Measurements from ENCODE around the gene EPB41L2.

Gene EPB41L2

DNA sequence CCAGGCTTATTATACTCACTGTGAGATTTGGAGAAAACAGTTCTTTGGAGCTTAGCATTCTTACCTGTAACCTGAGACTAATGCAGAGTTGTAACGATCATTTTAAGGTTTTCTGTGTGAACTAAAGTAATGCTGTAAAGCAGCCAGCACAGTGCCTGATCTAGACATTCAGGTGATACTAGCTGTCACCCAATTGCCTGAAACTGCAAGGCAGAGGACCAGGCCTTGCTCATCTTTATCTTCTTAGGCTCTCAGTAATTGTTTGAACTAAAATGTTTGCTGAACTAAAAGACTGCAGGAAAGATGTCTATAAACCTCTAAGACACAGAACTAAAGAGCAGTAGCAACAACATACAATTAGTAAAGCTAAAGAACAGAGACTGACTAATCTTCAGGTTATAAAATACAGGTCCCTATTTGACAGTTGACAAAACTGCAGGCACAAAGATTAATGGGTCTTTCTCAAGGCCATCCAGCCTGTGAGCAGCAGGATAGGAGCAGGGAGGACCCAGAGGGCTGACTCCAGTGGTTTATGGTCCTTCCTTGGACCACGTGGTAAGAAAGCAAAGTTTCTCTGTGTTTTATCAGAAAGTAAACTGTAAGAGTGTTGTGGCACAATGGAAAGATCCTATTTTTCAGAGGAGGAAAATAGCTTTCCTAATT is 204.4 kb downstream of the EPB41L2 start:
- no peak for DNase-seq

DNA sequence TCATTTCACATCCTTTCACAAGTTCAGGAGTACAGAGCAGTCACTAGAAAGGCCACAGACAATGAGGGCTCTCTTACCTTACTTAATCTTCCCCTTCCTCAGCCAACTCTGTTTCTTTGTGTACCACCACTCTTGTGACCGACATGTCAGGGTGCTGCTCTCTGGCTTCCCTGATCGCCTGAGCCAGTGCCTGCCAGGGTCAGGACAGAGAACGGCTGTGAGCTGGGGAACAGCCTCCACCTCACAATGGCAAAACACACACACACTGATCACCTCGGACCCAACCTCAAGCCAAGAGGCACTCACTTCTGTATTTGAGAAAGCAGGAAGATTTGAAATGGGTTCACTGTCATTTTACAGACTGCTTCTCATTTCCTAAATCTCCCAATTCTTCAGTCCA is 205.0 kb downstream of the EPB41L2 start:
- DNase-seq: no peak

DNA sequence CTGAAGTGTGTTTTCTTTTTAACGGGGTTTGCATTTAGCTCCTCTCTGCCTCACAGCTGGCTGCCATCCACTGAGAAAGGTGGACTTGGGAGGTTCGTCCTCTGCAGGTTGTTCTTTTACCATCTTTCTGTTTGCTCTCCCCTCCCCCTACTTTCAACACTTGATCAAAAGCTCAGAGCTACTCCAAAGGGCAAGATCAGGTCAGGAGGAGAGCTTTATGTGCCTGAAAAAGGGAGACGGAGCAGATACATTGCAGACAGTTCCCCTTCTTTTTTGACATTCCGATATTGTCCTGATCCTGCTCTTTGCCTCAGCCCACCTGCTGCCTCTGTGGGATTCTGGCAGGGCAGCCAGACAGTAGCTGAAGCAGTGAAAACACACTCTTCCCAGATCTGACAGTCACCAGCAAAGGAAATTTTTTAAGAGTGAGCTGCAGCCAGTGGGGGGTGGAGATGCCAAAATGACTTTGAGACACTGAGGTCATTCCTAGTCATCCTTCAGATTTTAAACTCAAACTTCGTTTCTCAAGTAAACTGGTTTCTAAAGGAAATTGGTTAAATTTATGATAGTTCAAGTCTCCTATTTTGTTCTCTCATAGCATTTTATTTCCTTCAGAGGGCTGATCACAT is 209.4 kb downstream of the EPB41L2 start:
- no peak for DNase-seq

DNA sequence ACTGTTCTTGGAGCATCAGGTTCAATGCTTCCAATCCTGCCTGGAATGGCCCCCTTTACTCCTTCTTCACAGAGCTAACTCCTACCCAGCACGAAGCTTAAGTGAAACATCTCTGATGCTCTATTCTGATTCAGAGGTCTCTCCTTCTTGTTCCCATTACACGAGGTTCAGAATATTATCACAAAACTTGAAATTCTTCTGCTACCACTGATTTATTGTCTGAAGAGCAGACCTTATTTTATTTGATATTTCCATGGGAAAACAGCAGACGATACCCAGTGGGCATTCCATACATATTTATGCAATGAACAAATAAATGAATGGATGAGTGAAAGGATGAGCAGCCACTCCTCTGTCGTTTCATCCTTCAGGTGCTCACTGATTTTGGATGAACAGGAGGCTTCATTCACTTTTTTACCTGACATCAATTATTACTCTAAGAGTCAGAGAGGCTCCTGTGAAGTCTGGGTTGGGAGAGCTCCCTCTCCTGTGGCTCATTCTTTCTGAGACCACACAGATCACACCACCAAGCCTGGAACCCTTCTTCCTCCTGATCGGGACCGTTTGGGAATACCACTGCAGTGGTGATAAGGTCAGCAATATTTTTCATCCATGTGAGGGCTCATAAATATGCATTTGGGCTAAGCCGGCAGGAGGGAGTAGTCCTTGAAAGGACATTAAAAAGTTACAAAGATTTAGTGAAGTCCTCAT is 210.0 kb downstream of the EPB41L2 start:
- no peak for DNase-seq

DNA sequence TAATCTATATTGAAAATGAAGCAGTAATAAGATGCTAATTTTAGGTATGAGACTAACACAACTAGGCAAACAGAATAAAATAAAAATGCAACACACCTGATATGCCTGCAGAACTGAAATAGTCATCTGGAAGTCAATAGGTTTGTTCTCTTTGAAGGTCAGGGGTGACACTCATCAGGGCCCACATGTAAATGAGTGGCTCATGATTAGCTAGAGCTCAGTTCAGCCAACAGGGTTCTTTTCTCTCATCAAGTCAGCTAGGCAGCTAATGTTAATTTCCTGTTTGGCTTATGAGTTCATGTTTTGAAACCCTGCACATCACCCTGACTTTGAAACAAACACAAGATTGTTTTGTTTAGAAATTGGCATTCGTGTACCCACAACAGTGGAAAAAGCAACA is 212.0 kb downstream of the EPB41L2 start:
- DNase-seq: no peak

DNA sequence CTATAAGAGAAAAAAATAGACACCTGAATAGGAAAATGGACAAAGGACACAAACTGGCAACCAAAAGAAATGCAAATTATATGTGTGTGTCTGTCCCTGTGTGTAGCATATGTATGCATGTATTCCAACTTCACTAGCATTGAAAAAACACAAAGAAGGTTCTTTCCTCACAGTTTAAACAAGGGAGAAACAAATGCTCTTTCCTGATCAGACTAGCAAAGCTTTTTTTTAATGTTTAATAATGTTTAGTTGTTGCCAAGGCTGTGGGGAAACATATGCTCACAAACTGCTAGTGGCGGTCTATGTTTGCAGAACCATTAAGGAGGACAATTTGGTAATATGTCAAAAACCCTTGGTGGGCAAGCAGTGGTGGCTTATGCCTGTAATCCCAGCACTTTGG is 213.5 kb downstream of the EPB41L2 start:
- no peak for DNase-seq

DNA sequence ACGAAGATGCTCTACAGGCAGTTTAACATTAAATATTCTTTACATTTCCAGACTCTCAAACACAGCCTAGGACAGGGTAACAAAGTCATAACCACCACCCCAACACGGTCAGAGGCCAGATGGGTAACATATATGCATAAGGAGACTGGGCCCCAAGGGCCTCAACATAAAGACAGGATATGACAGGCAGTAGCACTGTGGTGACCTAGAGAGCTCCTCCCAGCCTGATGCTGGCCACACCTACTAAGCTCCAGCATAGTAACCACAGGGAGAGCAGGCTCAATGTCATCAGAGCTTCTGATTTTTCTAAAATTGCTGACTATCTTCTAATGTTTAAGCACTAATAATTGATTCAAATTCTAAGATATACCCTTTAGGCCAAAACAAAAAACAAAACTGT is 214.1 kb downstream of the EPB41L2 start:
- DNase-seq: peak; percentile 2

DNA sequence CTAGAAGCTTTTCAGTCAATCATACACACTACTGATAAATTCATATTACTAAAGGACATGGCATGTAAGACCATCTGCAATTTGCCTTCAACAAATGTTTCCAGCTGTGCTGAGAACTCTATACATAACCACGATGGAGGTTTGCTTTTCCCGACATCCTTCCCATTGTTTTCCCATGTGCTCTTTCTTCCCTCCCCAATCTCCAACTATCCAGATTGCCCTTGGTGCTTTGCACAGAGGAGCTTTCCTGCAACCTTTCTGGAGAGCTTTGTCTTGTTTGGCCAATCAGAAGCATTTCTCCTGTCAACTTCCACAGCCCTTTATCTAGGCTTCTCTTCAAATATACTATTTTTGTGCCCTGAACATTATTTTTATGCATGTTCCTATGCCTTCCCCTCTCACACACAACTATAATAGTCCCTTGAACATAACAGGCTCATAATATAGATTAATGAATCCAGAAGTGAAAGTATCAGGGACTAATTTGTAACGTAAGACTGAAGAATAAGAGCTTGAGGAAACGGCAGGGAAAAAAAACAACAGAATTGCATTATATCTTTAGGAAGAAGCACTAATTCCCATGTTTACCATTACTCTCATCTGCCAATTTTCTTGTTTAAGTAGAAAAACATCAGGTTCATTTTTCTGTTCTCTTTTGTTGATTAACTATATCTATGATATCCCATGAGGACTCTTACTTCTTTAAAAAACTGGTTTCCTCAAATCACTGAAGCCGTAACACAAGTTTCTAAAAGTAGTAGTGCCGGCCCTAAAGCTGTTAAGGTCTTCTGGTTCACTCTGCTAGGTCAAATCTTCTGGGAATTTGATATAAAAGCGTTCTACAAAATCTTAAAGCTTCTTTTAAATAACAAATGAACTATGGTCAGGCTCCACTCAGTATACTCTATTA is 215.8 kb downstream of the EPB41L2 start:
- DNase-seq: no peak

DNA sequence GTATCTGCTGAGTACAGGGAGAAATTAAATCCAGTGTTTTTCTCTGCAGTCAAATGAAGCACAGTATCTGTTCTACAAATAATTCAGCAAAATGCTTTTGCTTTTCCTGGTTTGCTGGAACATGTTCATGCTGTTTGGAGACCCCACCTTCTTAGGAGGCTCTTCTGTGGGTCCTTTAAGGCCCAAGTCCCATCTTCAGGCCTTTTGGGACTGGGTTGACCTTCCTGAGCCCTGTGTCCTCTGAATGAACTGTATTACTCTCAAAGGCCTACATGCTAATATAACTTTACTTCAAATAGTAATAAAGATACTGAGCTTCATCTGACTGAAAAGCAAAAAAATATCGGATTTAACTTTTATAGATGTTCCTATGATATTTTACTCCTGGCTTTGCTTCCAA is 216.5 kb downstream of the EPB41L2 start:
- DNase-seq: no peak

DNA sequence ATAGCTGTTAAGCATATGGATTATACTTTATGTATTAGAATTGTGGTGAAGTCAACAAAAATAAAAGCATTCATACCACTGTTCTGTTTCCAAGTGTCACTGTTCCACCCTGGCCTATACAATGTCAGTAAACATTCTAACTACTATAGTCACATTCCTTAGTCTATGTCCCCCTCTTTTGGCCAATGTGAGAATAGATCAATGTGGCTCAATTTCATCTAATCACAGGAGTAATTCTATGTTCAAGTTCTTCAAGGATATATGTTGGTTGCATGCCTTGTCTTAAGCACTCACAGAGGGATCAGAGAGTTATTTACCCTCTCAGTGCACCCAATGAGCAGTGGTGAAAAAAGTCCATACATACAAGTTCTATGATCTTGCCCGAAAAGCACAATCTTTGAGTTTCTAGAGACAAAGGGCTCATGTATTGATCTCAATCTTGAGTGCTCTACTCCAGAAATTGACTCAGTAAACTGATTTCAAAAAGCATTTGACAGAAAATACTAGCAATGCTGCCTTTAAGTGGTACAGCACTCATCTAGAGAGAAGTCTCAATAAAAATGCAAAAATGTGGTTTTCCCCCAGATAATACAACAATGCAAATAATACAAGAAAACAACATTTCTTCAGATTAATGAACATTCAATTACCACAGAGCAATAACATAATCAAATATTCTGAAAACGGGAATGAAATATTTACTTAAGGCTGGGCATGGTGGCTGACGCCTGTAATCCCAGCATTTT is 219.3 kb downstream of the EPB41L2 start:
- no peak for DNase-seq

DNA sequence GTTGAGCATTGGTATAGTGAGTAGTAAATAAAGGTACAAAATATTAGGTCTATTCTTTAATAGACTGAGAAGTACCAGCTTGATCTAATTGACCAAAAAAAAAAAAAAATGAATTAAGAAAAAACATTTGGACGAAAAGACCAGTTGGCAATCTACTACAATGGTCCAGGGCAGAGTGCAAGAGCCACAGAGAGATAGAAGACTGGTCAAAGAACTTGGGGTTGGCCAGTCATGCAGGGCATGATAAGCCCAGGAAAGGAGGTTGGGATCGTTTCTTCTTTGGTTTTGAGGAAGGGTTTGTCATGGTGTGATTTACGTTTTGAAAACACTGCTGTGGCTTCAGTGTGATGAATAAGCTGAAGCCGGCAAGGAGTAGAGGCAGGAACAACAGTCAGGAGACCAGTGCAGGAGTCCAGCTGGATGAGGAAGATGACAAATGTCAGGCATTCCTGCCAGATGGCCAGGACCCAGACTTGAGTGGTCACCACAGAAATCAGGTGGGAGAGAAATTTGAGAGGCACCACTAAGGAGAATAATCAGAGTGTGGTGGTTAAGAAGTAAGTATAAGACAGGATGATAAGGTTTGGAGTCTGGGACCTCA is 221.8 kb downstream of the EPB41L2 start:
- DNase-seq: no peak

DNA sequence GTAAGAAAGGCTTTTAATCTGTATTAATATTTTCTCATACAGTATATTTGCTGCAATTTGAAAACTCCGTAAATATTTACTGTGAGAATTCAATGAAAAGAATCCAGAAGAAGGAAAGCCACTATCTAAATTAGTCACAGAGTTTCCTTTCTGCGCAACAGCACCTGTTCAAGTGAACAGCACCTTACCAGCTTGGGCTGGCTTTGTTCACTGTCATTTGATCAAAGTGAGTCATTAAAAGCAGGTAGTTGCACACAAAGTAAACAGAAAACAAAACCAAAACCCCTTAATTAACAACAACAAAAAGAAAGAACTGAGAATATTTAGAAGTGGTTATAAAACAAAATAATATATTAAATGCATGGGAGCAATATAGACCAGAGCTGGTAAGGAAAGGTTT is 223.0 kb downstream of the EPB41L2 start:
- DNase-seq: no peak

DNA sequence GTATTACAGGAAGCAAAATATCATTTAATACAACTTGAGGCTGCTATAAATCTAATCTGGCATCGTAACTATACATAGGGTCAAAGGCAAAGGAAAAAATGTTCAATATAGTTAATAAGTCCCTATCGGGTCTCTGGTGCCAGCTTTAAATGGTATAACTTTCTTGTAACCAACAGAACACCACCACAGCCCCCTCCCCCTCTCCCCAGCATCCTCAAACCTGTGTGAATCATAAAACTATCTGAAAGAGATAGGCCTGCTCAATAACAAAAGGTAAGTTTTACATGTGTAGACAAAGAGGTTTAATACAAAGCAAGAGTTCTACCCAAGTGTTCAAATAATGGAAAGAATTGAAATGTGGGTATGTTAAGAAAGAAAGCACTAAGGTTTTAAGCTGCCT is 223.7 kb downstream of the EPB41L2 start:
- DNase-seq: no peak

DNA sequence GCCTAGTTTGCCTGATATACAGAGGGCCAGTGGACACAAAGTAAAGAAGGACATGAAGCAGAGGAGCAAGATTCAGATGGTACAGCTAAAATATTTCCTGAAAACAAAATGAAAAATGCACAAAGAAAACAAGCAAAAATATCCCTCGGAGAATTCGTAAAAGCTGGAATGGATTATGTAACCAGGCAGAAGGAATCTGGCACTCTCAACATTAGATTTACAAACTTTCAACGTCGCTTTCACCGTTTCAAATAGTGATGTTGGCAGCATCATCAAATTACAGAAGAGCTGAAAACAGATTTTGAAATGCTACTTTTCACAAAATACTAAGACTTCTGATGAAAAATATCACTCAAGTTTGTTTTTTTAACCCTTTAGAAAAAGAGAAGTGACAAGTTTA is 224.1 kb downstream of the EPB41L2 start:
- DNase-seq: no peak

DNA sequence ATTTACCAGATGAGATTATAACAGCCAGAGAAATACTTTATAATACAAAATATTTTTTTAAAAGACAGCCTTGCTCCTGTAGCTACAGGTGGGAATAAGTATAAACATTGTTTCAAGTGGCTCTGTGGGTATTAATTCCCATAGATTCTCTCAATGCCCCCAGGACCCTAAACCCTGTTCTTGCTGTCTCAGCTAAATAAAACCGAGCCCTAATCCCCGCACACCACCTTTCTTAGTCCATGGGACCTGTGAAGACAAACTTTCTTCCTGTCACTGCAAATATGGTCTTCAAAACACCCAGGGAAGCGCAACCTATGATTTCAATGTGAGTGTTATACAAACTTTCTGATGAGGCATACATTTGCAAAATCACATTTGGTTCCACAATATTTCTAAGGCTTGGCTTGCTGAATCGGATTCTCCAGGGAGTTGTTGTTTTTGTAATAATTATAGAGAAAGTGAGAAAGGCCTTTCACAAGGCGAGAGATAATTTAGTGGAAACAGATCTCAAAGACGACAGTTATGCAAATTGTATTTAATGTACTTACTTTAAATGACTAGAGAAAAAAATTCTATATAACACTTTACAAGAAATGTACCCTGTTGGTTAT is 224.7 kb downstream of the EPB41L2 start:
- DNase-seq: no peak

DNA sequence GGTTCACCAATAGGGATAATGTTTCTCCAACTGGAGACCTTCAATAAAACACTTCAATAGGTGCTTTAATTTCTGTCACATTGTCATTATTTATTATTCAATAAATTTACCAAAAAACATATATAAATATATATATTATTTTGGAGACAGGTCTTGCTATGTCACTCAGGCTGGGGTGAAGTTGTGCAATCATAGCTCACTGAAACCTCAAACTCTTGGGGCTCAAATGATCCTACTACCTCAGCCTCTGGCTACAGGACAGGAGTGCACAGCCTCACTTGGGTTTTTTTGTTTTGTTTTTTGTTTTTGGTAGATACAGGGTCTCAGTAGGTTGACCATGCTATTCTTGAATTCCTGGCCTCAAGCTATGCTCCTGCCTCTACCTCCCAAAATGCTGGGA is 226.0 kb downstream of the EPB41L2 start:
- DNase-seq: no peak

DNA sequence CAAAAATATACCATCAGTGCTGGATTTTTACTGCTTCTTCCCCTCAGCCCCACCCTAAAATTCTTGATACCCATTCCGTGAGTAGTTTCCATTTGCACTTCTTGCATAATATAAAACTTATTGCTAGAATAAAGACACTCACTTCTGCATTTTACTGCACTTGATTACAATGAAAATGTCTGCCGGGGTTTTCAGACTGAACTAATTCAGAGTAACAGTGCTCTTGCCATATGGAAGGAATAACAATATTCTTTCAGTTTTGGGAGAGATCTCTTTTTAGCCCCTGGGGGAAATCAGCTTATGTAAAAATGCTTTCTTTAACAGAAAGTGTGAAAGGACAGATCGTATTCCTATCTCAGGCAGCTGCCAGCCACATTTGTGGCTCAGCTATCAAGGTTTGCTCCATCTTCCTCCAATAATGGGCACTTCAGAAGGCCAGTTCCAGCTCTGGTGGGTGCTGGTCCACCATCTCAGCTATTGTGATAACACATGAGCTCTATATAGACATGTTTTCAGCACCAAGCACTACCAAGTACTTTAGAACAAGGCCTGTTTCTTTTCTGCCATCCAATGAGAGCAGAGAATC is 226.9 kb downstream of the EPB41L2 start:
- DNase-seq: no peak

DNA sequence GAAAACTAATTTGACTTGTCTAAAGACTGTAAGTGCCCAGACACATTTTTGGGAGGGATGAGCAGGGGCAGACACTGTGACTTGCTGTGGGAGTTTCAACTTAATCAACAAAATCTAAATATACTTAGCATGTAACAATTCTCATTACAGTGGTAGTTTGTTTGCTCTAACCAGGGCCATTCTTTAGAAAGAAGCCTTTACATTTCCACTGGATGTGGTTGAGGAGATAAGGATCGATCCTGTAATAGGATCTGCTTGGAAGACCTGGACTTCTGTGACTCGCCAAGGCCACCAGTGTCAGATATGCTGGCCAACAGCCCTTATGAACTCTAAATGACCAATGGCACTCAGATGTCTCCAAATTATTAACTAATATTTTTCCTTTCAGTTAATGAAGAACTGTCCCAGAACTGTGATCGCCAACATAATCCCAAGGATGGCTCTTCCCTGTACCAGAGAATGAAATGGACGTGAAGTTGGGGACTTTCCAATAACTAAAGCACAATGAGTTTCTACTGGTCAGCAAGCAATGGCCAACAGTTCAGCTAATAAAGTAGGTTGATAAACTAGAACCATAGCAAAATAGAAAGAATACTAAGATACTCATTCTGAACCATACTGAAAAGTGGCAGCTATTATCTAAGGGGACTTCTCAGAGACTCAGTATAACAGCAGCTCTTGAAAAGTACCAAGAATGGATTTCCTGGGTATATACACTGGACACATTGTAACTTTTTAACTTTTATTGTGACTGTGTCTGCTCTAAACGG is 228.4 kb downstream of the EPB41L2 start:
- DNase-seq: no peak

DNA sequence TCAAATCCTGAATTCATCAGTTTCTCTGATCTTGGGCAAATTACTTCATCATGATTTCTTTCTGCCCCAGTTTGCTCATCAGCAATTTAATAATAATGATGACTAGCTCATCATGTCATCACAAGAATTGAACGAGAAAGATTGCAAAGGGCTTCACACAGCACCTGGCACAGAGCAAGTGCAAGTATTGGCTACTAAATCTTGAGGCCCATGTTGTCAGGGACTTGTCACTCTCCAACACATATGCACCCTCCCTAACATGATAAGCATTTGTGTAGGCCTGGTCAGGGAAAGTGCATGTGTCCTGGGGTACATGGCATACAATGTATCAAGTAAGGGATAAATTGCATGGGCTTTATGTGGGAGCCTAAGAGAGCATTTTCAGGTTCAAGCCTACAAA is 229.5 kb downstream of the EPB41L2 start:
- no peak for DNase-seq

DNA sequence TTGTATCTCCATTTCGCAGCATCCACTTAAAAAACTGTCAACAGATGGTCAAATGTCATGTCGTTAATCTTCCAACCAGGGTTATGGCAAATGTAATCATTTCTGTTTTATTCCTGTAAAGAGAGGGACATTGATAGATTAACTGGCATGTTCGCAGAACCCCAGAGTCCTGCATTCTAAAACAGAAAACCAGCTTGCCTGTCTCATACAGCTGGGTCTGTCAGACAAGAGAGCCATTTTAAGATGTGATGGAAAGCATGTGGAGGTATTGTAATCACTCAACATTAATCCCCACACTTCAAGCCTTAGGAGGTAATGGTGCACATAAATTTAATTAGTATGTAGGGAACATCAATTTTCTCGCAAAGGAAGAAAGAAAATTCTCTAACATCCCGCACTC is 231.4 kb downstream of the EPB41L2 start:
- no peak for DNase-seq

Data from stimulated activated CD4-positive, alpha-beta T cell treated with anti-CD3 and anti-CD28 coated beads, Interleukin-4, amount 100 ng/mL, for 1 hour (primary cell).